HepG2 (cell line): Measurements from ENCODE around the gene ARHGEF12. TPM values are rescaled to one million over a fixed set of nuclear protein-coding genes. Genes with fewer than 3 reads are reported as not detected.

Source experiments
- FOXA3 ChIP-seq: IDR thresholded peaks from 2 replicates; pipeline ENCODE4 v1.6.1; 2016; ENCODE audit warnings: missing genetic modification reagents, missing compliant biosample characterization
- GATAD2A ChIP-seq: IDR thresholded peaks from 2 replicates; pipeline ENCODE4 v1.6.1; 2016
- MEIS1 ChIP-seq: sonication (generic); formaldehyde crosslinking; IDR thresholded peaks from 2 replicates; pipeline ENCODE4 v1.9.0; 2021; ENCODE audit warnings: mild to moderate bottlenecking, missing genetic modification reagents, moderate library complexity, borderline replicate concordance
- MLXIP ChIP-seq: sonication (generic); formaldehyde crosslinking; IDR thresholded peaks from 2 replicates; pipeline ENCODE4 v1.9.0; 2021; ENCODE audit warnings: missing genetic modification reagents, borderline replicate concordance
- POLR2AphosphoS5 ChIP-seq: IDR thresholded peaks from 2 replicates; pipeline ENCODE4 v1.6.1; 2012; ENCODE audit warnings: low read depth, low read length
- SRF ChIP-seq: IDR thresholded peaks from 2 replicates; pipeline ENCODE4 v1.6.1; 2011; ENCODE audit warnings: mild to moderate bottlenecking, low read depth, low read length, moderate library complexity
- ZMYM4 ChIP-seq: sonication (generic); formaldehyde crosslinking; IDR thresholded peaks from 2 replicates; pipeline ENCODE4 v1.8.1; 2023; ENCODE audit warnings: mild to moderate bottlenecking, missing genetic modification reagents
- ZNF318 ChIP-seq: sonication (generic); formaldehyde crosslinking; IDR thresholded peaks from 2 replicates; pipeline ENCODE4 v1.4.0; 2020; ENCODE audit warnings: mild to moderate bottlenecking, missing genetic modification reagents
- ZNF773 ChIP-seq: sonication (generic); formaldehyde crosslinking; IDR thresholded peaks from 2 replicates; pipeline ENCODE4 v1.4.0; 2020; ENCODE audit warnings: missing genetic modification reagents, borderline replicate concordance
- polyA plus RNA-seq, 8 experiments: library from polyadenylated mRNA; depleted of rRNA in 3 of 8; stranded (reverse) in 7 of 8; unstranded in 1 of 8; fragments of >200 nt; fragmentation: Illumina TruSeq in 4 of 8; extraction: Trizol in 4 of 8; gene quantifications; 2 replicates each; pipeline versions ENCODE4 v1.2.1 to v1.2.3, GENCODE V29; 2011 to 2016; ENCODE audit warnings: low read depth in 4 of 8, missing spikeins in 1 of 8, mixed read lengths in 1 of 8; ENCODE audit not compliant: insufficient read depth in 1 of 8
- total RNA-seq, 5 experiments: library from RNA; depleted of rRNA; stranded (reverse); fragments of >200 nt; fragmentation: Illumina TruSeq; extraction: Trizol; gene quantifications; 2 replicates each; pipeline ENCODE4 v1.2.3, GENCODE V29; 2016; ENCODE audit warnings: low read depth in 1 of 5
- TF ChIP-seq, protein P1 (sequence below): IDR thresholded peaks from 2 replicates; pipeline ENCODE4 v1.4.0; 2020; ENCODE audit warnings: mild to moderate bottlenecking, missing genetic modification reagents
- TF ChIP-seq, protein P2 (sequence below): fragments of 450-650 bp; IDR thresholded peaks from 2 replicates; pipeline ENCODE4 v1.6.1; 2017

The ARHGEF12 gene
- total and polyA plus RNA-seq, 2 of the 13 experiments (the other 11 are each of a cell fraction or from before 2014, with no cell fraction given), result 17.9 to 54.4 TPM

- TF ChIP-seq ZNF318 (CRISPR knock-in tag) (no peak), FOXA3 (CRISPR knock-in tag) (no peak), SRF (no peak), ZNF773 (no peak), MLXIP (no peak), GATAD2A (peak; percentile 39), ZMYM4 (CRISPR knock-in tag) (no peak), MEIS1 (CRISPR knock-in tag) (no peak), POLR2AphosphoS5 (no peak)
- TF ChIP-seq, protein P1, sequence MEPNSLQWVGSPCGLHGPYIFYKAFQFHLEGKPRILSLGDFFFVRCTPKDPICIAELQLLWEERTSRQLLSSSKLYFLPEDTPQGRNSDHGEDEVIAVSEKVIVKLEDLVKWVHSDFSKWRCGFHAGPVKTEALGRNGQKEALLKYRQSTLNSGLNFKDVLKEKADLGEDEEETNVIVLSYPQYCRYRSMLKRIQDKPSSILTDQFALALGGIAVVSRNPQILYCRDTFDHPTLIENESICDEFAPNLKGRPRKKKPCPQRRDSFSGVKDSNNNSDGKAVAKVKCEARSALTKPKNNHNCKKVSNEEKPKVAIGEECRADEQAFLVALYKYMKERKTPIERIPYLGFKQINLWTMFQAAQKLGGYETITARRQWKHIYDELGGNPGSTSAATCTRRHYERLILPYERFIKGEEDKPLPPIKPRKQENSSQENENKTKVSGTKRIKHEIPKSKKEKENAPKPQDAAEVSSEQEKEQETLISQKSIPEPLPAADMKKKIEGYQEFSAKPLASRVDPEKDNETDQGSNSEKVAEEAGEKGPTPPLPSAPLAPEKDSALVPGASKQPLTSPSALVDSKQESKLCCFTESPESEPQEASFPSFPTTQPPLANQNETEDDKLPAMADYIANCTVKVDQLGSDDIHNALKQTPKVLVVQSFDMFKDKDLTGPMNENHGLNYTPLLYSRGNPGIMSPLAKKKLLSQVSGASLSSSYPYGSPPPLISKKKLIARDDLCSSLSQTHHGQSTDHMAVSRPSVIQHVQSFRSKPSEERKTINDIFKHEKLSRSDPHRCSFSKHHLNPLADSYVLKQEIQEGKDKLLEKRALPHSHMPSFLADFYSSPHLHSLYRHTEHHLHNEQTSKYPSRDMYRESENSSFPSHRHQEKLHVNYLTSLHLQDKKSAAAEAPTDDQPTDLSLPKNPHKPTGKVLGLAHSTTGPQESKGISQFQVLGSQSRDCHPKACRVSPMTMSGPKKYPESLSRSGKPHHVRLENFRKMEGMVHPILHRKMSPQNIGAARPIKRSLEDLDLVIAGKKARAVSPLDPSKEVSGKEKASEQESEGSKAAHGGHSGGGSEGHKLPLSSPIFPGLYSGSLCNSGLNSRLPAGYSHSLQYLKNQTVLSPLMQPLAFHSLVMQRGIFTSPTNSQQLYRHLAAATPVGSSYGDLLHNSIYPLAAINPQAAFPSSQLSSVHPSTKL (CRISPR knock-in tag), result peak; percentile 56
- TF ChIP-seq, protein P2, sequence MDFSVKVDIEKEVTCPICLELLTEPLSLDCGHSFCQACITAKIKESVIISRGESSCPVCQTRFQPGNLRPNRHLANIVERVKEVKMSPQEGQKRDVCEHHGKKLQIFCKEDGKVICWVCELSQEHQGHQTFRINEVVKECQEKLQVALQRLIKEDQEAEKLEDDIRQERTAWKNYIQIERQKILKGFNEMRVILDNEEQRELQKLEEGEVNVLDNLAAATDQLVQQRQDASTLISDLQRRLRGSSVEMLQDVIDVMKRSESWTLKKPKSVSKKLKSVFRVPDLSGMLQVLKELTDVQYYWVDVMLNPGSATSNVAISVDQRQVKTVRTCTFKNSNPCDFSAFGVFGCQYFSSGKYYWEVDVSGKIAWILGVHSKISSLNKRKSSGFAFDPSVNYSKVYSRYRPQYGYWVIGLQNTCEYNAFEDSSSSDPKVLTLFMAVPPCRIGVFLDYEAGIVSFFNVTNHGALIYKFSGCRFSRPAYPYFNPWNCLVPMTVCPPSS, result no peak
Measured at GRCh38 chr11:120354779-120355178, 18.6 kb downstream of the ARHGEF12 start (continued).
